Measurements from ENCODE around the gene FASN.

The FASN gene

DNA sequence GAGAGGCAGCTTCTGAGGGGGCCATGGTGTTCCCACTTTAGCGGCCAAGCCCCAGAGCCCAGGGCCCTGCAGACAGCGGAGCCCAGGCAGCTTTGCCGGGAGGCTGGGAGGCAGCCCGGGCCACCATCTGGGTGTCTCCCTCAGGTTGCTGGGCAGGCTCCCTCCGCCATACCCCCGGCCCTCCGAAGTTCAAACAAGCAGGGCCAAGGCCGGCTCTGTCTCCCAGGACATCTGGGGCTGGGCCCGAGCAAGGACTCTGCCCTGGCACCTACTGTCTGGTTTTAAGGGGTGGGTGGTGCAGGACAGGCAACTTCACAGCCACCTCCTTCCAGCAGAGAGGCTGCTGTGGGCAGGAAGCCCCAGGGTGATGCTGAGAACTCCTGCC is 35.1 kb downstream of the FASN start:
- TF ChIP-seq, protein P1, sequence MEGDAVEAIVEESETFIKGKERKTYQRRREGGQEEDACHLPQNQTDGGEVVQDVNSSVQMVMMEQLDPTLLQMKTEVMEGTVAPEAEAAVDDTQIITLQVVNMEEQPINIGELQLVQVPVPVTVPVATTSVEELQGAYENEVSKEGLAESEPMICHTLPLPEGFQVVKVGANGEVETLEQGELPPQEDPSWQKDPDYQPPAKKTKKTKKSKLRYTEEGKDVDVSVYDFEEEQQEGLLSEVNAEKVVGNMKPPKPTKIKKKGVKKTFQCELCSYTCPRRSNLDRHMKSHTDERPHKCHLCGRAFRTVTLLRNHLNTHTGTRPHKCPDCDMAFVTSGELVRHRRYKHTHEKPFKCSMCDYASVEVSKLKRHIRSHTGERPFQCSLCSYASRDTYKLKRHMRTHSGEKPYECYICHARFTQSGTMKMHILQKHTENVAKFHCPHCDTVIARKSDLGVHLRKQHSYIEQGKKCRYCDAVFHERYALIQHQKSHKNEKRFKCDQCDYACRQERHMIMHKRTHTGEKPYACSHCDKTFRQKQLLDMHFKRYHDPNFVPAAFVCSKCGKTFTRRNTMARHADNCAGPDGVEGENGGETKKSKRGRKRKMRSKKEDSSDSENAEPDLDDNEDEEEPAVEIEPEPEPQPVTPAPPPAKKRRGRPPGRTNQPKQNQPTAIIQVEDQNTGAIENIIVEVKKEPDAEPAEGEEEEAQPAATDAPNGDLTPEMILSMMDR (conservative IDR thresholded peaks at IDR 0.05; ENCODE audit: control insufficient read depth, insufficient read depth, low read depth, low read length) = no peak
- H3K4me3 ChIP-seq (ENCODE audit: control insufficient read depth, low read depth, low read length) = no peak overlapping the region
- DNase-seq (ENCODE audit: low read depth) = no peak

DNA sequence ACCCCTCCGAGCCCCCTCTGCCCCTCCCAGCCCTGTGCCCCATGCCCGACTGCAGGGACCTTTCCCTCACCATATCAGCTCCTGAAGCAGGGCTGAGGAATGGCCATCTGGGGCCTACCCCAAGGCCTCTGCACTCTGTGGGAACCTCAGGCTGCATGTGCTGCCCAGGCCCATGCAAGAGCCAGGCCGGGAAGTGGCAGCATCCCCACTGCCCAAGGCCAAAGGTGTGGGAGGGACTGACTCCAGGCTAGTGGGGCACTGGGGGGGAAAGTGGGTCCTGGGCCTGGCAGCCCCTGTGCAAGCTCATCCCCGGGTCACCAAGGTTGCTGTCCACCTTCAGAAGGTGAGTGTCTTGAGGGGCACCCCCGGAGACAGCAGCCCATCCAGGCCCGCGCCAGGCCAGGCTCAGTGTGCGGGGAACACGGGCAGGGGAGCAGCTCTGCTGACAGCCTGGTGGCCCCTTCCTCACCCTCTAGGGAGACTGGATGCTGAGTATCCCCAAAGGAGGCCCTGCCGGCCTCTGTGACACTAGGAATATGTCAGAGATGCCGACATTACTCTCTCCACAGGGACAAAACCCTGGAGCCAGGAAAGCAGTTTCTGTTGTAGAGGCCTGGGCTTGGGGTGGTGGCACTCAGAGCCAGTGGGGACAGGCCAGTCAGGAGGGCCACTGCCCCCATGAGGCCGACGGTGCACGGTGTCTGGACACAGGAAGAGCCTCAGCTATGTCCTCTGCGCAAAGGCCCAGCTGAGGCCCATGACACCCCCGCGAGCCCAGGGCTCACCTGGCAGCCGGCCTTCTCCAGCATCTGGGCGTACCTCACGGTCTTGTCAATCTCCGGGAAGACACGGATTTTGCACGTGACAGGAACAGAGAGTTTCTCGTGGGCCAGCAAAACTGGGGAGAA is 35.7 kb downstream of the FASN start:
- TF ChIP-seq, protein P1 (conservative IDR thresholded peaks at IDR 0.05; ENCODE audit: control insufficient read depth, insufficient read depth, low read depth, low read length) = no peak
- DNase-seq (ENCODE audit: low read depth) = no peak
- H3K4me3 ChIP-seq (ENCODE audit: control insufficient read depth, low read depth, low read length) = no peak overlapping the region

DNA sequence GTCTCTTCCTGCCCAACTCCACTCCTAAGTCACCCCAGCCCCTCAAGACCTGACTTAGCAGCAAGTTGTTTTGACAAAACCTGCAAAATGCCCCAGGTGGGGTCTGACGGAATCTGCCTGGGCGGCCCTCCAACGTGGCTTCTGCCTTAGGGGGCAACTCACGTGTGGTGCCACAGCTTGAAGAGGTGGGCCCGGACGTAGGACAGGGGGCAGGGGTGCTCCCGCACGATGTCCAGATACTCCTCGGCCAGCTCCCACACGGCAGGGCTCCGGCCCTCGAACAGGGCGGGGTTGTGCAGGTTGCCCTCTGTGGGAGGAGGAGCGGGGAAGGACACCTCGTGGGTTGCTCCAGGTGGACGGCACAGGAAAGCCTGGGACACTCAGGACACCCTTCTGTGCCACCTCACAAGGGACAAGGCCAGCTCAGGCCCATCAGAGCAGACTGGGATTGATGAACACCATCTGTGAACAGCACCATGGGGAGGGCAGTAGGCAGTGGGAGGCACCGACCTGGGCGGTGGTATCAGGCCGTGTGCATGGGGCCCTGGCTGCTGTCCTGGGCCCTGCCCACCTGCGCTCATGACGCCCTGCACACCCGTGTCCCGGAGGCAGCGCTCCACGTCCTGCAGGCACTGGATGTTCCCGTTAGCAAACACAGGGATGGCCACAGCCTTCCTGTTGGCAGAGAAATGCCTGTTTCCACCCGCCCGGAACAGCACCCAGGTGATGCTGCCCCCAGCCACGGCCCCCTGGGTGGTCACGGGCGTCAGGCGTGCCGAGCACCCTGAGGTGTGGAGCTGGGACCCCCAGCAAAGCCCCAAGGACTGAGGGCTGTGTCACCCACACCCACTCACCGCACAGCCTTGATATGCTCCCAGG is 36.8 kb downstream of the FASN start:
- TF ChIP-seq, protein P1 (conservative IDR thresholded peaks at IDR 0.05; ENCODE audit: control insufficient read depth, insufficient read depth, low read depth, low read length) = no peak
- DNase-seq (ENCODE audit: low read depth) = no peak

DNA sequence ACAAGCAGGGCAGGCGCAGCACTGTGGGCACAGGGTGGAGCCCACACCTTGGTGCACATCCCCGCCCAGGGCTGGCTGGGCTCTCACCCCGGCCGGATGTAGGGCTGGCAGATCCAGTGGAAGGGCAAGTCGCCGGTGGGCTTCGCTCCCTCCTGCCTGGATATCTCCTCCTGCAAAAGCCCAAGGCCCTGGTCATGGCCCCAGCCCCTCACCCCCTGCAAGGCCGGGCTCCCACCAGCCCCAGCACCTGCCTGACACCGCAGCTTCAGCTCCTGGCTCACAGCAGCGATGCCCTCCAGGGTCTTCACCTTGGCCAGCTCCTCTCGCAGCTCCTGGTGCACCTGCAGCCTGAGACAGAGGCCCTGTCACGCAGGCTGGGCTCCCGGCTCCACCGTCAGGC is 37.4 kb downstream of the FASN start:
- TF ChIP-seq, protein P1 (conservative IDR thresholded peaks at IDR 0.05; ENCODE audit: control insufficient read depth, insufficient read depth, low read depth, low read length) = no peak
- H3K4me3 ChIP-seq (ENCODE audit: control insufficient read depth, low read depth, low read length) = no peak overlapping the region

More for the DNA sequence above, 36.8 kb downstream of the FASN start:
- no peak overlapping the region for H3K4me3 ChIP-seq (ENCODE audit: control insufficient read depth, low read depth, low read length)

DNA sequence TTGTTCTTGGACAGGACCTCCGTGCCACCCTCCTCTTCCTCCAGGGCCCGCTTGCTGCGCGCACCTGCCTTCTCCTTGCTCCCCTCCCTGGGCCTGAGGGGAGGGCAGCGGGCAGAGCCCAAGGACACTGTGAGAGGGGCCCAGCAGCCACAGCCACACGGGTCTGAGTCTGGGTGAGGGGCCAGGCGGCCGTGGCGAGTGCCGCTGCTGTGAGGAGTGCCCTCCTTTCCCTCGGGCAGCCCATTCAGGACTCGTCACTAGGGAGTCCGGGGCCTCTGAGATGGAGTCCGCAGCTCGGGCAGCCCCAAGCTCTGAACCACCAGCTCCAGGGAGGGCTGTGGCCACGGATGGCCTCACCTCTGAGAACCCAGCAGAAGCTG is 38.0 kb downstream of the FASN start:
- no peak overlapping the region for H3K4me3 ChIP-seq (ENCODE audit: control insufficient read depth, low read depth, low read length)
- TF ChIP-seq, protein P1 (conservative IDR thresholded peaks at IDR 0.05; ENCODE audit: control insufficient read depth, insufficient read depth, low read depth, low read length) = no peak
- no peak for DNase-seq (ENCODE audit: low read depth)

More for the DNA sequence above, 37.4 kb downstream of the FASN start:
- DNase-seq (ENCODE audit: low read depth) = no peak

DNA sequence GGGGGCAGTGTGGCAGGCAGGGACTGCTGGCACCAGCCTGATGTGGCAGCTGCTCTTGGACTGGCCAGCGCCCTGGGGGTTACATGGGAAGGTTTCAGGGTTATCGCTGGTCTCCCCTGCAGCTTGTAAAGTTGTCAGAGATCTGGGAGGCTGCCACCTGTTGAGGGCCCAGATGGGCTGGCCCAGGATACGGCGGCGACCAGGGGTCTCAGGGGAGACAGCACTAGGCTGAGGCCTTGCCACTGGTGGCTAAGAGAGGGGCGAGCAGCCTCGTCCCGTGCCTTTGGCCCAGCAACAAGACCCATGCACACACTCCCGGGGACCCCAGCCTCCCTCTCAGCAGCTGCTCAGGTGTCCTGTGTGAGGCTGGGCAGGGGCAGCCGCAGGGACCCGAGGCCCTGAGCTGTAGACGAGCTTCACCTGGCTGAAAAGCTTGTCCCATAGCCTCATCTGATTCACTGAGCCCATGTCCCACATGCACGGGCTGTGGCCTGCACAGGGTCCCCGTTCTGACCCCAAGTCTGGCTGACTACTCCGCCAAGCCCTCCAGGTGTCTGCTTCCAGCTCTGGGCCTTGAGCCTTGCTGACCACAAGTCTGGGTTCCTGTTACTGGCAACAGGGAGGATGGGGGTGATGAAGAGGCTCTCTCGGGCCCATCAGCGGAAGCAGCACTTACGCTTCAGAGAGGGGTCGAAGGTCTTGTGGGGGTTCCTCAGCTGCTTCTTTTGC is 38.6 kb downstream of the FASN start:
- no peak for DNase-seq (ENCODE audit: low read depth)
- H3K4me3 ChIP-seq (ENCODE audit: control insufficient read depth, low read depth, low read length) = no peak overlapping the region
- TF ChIP-seq, protein P1 (conservative IDR thresholded peaks at IDR 0.05; ENCODE audit: control insufficient read depth, insufficient read depth, low read depth, low read length) = no peak

All from fibroblast of mammary gland (primary cell).